Endothelial cell of hepatic sinusoid (primary cell): ENCODE results near the gene FMN2.

Experiments used
- in situ Hi-C: cut with HindIII; loops from 2 replicates; pipeline ENCODE4 v1.10.0; 2017; ENCODE audit warnings: low sequenced_read_pairs

The FMN2 gene

DNA sequence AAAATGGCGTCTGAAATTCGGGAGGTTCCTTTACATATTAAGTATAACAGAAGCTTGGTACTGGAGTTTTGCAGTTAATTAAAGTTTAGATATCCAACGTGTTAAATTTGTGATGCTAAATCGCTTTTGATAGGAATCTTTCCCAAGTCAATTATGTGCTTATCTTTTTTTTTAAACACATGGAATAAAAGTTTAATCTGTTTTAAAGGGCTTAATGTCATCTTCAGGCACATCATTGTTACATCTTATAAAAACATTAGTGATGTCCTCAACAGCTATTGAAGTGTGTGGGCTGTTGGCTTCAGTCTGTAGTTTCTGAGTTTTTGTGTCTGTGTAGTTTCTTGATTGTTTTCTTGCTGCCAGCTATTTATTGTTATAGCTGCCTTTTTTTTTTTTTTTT lies 5.3 kb downstream of the FMN2 start:
- in situ Hi-C loops, result no loop called here

DNA sequence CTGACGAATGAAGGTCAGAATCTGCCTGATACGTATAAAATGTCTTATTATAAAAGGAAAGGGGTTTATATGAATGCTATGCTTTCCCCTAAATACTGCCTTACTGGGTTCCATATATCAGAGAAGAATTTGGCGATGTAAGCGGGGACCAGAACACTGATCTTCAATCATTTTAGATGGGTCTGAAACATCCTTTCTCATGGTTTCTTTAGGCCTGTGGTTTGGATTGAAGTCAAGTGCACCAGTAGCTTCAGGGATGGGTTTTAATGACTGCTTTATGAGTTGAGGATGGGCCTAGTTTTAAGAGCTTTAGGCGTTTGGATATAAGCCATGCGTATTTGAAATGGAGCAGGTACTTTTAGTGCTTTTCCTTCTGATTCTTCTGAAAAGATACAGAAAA lies 6.9 kb downstream of the FMN2 start:
- in situ Hi-C loops, result no loop called here

- in situ Hi-C loops, result no loop called here
Observed at GRCh38 chr1:240099329-240099728, 7.6 kb downstream of the FMN2 start.

DNA sequence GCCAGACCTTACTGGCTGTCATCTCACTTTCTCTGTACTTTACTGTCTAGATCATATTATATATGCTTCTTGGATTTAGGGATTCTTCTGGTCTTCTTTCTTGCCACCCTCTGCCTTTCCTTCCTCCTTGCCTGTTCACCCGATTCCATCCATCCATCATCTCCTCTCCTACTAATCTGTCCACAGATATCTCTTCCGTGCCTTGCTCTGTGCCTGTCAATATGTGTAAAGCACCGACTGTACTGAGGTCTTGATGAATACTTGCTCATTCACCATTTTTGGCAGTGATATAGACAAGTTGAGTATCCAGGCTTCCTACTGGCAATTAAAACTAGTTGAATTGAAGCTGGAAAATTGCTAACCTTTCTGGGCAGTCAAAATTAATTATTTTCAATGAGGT lies 8.1 kb downstream of the FMN2 start:
- in situ Hi-C loops, result no loop called here

- in situ Hi-C loops, result no loop called here
Observed at GRCh38 chr1:240100371-240100934, 8.8 kb downstream of the FMN2 start.

DNA sequence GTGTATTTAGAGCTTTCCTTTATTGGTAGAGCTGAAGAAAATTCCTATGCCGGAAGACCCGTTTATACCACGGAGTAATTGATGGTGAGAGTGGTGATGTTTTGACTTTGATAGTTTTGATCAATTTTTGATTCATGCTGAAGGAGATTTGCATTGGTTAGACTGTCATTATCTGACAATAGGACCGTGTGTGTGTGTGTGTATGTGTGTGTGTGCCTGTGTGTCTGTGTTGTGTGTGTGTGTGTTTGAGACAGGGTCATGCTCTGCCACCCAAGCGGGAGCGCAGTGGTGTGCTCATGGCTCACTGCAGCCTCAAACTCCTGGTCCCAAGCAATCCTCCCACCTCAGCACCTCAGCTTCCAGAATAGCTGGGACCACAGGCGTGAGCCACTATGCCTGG lies 9.6 kb downstream of the FMN2 start:
- in situ Hi-C loops, result no loop called here

- in situ Hi-C loops, result no loop called here
Observed at GRCh38 chr1:240101737-240102136, 10.1 kb downstream of the FMN2 start.

- in situ Hi-C loops, result no loop called here
Observed at GRCh38 chr1:240104672-240105071, 13.0 kb downstream of the FMN2 start.

GRCh38 chr1:240107058-240107684 lies 15.5 kb downstream of the FMN2 start:
- in situ Hi-C loops, result no loop called here

- in situ Hi-C loops, result no loop called here
Observed at GRCh38 chr1:240109130-240109529, 17.4 kb downstream of the FMN2 start.

- in situ Hi-C loops, result no loop called here
Observed at GRCh38 chr1:240109920-240110636, 18.4 kb downstream of the FMN2 start.

DNA sequence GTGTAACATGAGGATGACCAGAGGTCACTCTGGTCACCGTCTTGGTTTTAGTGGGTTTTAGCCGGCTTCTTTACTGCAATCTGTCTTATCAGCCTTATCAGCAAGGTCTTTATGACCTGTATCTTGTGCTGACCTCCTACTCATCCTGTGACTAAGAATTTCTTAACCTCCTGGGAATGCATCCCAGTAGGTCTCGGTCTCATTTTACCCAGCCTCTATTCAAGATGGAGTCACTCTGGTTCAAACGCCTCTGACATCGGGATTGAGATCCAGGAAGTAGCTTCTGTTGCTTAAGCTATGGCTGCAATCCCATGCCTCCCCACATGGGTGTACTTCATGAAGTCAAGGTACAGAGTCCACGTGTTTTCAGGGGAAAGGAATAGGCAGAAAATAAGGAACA lies 19.9 kb downstream of the FMN2 start:
- in situ Hi-C loops, result no loop called here

DNA sequence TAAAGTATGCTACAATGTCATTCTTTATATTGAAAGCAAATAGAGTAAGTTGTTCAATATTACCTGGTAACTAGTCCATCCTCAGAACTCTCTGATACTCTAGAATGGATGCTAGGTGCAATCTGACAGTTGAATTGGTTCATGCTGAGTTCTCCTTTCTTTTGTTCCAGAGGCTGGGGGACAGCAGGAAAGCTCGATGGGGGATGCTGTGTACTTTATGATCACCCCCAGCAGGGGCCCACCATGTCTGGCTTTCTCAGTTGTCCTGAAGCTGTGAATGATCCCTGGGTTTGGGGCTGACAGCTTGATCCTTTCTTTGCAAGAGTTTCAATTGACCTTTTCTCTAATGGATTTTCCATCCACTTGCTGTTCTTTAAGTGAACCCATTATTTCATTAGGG lies 22.5 kb downstream of the FMN2 start:
- in situ Hi-C loops, result no loop called here

DNA sequence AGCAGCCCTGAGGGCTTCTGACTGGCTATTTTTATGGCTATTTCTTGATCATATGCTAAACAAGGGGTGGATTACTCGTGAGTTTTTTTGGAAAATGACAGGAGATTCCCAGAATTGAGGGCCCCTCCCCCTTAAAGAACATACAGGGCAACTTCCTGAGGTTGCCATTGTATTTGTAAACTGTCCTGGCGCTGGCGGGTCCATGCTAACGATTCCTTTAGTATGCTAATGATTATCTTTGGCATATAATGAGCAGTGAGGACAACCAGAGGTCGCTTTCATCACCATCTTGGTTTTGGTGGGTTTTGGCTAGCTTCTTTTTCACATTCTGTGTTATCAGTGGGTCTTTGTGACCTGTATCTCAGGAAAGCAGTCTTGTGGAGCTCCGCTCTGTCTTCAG lies 24.1 kb downstream of the FMN2 start:
- in situ Hi-C loops, result no loop called here

GRCh38 chr1:240116831-240117769 lies 25.4 kb downstream of the FMN2 start:
- in situ Hi-C loops, result no loop called here

GRCh38 chr1:240117930-240118329 lies 26.2 kb downstream of the FMN2 start:
- in situ Hi-C loops, result no loop called here

DNA sequence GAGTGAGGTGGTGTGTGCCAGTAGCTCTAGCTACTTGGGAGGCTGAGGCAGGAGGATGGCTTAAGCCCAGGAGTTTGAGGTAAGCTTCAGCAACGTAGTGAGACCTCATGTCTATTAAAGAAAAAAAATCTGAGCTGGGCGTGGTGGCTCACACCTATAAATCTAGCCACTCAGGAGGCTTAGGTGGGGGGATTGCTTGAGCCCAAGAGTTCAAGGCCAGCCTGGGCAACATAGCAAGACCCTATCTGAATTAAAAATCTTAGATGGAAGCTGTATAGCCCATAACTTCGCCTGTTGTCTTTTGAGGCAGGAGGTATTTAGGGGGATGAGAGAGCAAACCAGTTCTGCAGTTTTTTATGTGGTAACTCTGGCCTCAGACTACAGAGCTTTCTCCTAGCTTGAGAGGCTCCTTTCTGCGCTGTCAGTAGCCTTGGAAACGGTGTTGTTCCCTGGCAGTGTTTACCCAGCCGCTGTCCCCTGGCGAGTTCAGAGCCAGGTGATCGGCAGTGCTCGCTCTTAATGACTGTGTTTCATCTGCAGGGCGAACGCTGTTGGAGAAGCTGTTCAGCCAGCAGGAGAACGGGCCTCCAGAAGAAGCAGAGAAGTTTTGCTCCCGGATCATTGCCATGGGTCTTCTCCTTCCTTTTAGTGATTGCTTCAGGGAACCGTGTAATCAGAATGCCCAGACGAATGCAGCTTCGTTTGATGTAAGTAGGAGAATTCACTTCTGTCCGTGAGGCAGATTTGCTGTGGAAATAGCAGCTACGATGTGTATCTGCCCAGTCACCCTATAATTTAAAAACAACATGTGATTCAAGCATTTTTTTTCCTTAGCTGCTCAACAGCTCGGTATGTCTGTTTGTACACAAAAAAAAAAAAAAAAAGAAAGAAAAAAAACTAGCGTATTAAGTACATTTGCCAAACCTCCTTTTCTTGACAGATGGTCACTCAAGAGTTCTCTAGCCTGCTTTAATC lies 31.2 kb downstream of the FMN2 start:
- in situ Hi-C loops, result no loop called here

GRCh38 chr1:240126821-240127220 lies 35.1 kb downstream of the FMN2 start:
- in situ Hi-C loops, result no loop called here

DNA sequence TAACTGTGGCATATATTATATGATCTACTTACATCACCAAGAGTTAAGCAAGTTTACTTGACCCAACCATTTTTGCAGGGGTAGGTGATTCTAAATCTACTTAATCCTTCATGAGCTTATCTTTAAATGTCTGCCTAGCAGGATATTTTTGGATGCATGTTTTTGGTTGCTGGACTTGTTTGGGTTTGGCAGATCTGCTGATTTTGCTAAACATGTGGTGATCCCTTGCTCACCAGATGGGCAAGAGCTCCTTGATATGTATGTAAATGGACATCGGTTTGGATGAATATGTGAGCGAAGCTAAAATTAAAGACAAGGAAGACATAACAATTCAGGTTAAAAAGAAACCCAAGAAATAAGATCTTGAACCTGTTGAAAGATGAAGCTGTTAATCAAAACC lies 36.7 kb downstream of the FMN2 start:
- in situ Hi-C loops, result no loop called here

DNA sequence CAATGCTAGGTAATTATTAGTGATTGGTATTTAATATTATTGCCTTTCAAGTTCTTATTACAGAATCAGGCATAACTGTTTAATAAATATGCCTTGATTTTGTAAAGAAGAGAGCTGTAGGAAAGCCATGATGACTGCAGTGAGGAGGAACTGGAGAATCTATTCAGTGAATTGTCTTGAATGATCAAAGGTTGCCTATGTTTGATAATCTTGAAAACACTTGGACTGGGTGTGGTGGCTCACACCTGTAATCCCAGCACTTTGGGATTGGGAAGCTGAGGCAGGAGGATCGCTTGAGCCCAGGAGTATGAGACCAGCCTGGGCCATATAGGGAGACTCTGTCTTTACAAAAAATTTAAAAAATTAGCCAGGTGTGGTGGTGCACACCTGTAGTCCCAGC lies 42.4 kb downstream of the FMN2 start:
- in situ Hi-C loops, result no loop called here
